Chondrocyte (in vitro differentiated cells): ENCODE data around the gene TNFAIP3. TPM values are rescaled to one million over a fixed set of nuclear protein-coding genes. Genes with fewer than 3 reads are reported as not detected.

Experiments used
- DNase-seq: peaks from one replicate; pipeline ENCODE4 v3.0.0; 2021; ENCODE audit warnings: mixed read lengths, low spot score
- H3K27ac Mint-ChIP-seq: one replicate; pipeline ENCODE4 v1.8.0; 2021; ENCODE audit warnings: mild to moderate bottlenecking, moderate library complexity, mixed read lengths; ENCODE audit not compliant: unreplicated experiment
- H3K27me3 Mint-ChIP-seq: 2 replicates; pipeline ENCODE4 v1.8.0; 2021; ENCODE audit warnings: low read depth, mixed read lengths
- H3K36me3 Mint-ChIP-seq: 2 replicates; pipeline ENCODE4 v1.8.0; 2021; ENCODE audit warnings: low read depth, mixed read lengths
- H3K4me1 Mint-ChIP-seq: 2 replicates; pipeline ENCODE4 v1.8.0; 2021; ENCODE audit warnings: low read depth, mild to moderate bottlenecking, mixed read lengths
- H3K4me3 Mint-ChIP-seq: one replicate; pipeline ENCODE4 v1.8.0; 2021; ENCODE audit warnings: mild to moderate bottlenecking, moderate library complexity, mixed read lengths; ENCODE audit not compliant: unreplicated experiment
- H3K9me3 Mint-ChIP-seq: 2 replicates; pipeline ENCODE4 v1.8.0; 2021; ENCODE audit warnings: low read depth, mixed read lengths
- total RNA-seq: library from RNA; stranded (reverse); gene quantifications from 3 replicates; pipeline ENCODE4 v1.2.1, GENCODE V29; 2021
- TF ChIP-seq, protein P1 (sequence below): fragments of 200-600 bp; sonication (generic); IDR thresholded peaks from 2 replicates; pipeline ENCODE4 v1.5.0; 2021; ENCODE audit warnings: antibody characterized with exemption, mild to moderate bottlenecking, moderate library complexity

The TNFAIP3 gene
- total RNA-seq, 1 donor from 2014 or later = 7.2 TPM

DNA sequence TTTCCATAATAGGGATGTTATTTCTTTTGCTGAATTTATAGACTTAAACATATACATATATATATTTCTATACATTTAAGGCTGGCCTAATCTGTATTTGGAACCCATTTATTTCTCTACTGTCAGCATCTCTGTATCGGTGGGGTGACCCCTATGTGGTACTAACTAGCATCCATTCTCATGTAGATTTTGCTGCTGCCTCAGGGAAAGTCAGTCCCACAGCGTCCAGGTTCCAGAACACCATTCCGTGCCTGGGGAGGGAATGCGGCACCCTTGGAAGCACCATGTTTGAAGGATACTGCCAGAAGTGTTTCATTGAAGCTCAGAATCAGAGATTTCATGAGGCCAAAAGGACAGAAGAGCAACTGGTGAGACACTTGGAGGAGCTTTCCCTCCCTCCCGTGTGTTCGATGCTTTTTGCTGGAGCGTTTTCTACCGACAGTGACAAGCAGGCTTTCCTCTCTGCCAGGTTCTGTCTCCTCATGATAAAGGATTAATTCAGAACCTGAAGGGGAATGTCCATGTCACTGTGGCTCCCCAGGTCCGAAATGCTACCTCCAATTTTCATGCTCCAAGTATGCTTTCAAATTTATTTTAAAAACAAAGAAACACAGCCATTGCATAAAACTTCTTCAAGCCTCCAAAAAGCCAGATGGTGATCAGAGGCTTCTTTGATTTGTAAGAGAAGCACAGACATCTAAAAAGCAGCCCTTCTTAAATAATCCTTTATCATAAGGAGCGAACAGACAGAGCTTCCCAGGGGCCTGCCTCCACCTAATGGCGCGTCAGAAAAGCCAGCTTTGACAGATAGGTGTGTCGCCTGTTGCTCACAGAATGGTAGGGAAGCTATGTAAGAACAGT, 13.1 kb downstream of the TNFAIP3 start:
- peaks cover 19% of the 10 kb centered on the region for H3K4me1 Mint-ChIP-seq
- H3K27ac Mint-ChIP-seq = no peak overlapping the region
- peaks cover 22% of the 10 kb centered on the region for H3K36me3 Mint-ChIP-seq
- TF ChIP-seq, protein P1, sequence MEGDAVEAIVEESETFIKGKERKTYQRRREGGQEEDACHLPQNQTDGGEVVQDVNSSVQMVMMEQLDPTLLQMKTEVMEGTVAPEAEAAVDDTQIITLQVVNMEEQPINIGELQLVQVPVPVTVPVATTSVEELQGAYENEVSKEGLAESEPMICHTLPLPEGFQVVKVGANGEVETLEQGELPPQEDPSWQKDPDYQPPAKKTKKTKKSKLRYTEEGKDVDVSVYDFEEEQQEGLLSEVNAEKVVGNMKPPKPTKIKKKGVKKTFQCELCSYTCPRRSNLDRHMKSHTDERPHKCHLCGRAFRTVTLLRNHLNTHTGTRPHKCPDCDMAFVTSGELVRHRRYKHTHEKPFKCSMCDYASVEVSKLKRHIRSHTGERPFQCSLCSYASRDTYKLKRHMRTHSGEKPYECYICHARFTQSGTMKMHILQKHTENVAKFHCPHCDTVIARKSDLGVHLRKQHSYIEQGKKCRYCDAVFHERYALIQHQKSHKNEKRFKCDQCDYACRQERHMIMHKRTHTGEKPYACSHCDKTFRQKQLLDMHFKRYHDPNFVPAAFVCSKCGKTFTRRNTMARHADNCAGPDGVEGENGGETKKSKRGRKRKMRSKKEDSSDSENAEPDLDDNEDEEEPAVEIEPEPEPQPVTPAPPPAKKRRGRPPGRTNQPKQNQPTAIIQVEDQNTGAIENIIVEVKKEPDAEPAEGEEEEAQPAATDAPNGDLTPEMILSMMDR = no peak
- H3K27me3 Mint-ChIP-seq = no peaks in the 10 kb centered on the region
- no peak for DNase-seq
- H3K4me3 Mint-ChIP-seq = no peak overlapping the region
- H3K9me3 Mint-ChIP-seq = no peaks in the 10 kb centered on the region

GRCh38 chr6:137880746-137881521, 13.9 kb downstream of the TNFAIP3 start:
- Mint-ChIP-seq H3K27ac (no peak overlapping the region), H3K27me3 (no peaks in the 10 kb centered on the region), H3K4me1 (peaks cover 19% of the 10 kb centered on the region), H3K36me3 (peaks cover 19% of the 10 kb centered on the region), H3K4me3 (no peak overlapping the region), H3K9me3 (peaks cover 1% of the 10 kb centered on the region)
- TF ChIP-seq, protein P1 = no peak
- DNase-seq = no peak

GRCh38 chr6:137881522-137881886, 14.4 kb downstream of the TNFAIP3 start:
- Mint-ChIP-seq H3K9me3 (peaks cover 7% of the 10 kb centered on the region), H3K4me1 (peaks cover 19% of the 10 kb centered on the region), H3K27me3 (no peaks in the 10 kb centered on the region), H3K36me3 (peaks cover 17% of the 10 kb centered on the region), H3K27ac (no peak overlapping the region), H3K4me3 (no peak overlapping the region)
- no peak for DNase-seq
- TF ChIP-seq, protein P1 = no peak

- DNase-seq = no peak
- Mint-ChIP-seq H3K4me1 (peaks cover 19% of the 10 kb centered on the region), H3K27ac (peak overlapping the region; percentile 59), H3K27me3 (no peaks in the 10 kb centered on the region), H3K9me3 (peaks cover 15% of the 10 kb centered on the region), H3K36me3 (peaks cover 18% of the 10 kb centered on the region), H3K4me3 (no peak overlapping the region)
- TF ChIP-seq, protein P1 = no peak
Measured at GRCh38 chr6:137882225-137882961, 15.3 kb downstream of the TNFAIP3 start.
